ENCODE results near the gene RAB13. TPM values are rescaled to one million over a fixed set of nuclear protein-coding genes. Genes with fewer than 3 reads are reported as not detected.

The RAB13 gene
- total RNA-seq, 1 donor, result 36.7 TPM

- DNase-seq (ENCODE audit: low read depth), result no peak
- H3K4me3 ChIP-seq (ENCODE audit: low read depth, low read length), result no peak overlapping the region
- TF ChIP-seq, protein P1, sequence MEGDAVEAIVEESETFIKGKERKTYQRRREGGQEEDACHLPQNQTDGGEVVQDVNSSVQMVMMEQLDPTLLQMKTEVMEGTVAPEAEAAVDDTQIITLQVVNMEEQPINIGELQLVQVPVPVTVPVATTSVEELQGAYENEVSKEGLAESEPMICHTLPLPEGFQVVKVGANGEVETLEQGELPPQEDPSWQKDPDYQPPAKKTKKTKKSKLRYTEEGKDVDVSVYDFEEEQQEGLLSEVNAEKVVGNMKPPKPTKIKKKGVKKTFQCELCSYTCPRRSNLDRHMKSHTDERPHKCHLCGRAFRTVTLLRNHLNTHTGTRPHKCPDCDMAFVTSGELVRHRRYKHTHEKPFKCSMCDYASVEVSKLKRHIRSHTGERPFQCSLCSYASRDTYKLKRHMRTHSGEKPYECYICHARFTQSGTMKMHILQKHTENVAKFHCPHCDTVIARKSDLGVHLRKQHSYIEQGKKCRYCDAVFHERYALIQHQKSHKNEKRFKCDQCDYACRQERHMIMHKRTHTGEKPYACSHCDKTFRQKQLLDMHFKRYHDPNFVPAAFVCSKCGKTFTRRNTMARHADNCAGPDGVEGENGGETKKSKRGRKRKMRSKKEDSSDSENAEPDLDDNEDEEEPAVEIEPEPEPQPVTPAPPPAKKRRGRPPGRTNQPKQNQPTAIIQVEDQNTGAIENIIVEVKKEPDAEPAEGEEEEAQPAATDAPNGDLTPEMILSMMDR (IDR thresholded peaks at IDR 0.05; ENCODE audit: insufficient read depth, low read depth, low read length), result no peak
Measured at GRCh38 chr1:153941826-153942725, 44.1 kb downstream of the RAB13 start.

- TF ChIP-seq, protein P1 (IDR thresholded peaks at IDR 0.05; ENCODE audit: insufficient read depth, low read depth, low read length), result no peak
- no peak overlapping the region for H3K4me3 ChIP-seq (ENCODE audit: low read depth, low read length)
- no peak for DNase-seq (ENCODE audit: low read depth)
Measured at GRCh38 chr1:153940756-153941155, 45.4 kb downstream of the RAB13 start.

DNA sequence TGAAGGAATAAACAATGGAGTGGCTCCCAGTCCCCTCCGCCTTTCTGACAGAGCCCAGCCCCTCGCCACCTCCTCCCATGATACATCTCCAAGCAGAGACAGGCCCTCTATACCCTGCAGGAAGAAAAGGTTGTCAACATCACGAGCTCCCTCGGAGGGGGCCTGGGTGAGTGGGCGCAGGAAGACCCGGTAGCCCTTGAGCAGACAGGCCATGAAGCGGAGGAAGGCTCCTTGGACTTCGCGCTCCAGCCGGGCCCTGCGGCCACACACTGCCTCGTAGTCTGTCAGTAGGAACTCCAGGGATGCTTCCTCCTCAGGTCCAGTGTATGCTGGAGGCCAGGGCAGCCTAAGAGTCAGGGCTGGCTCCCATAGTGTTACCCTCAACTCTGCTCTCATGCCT is 46.7 kb downstream of the RAB13 start:
- H3K4me3 ChIP-seq (ENCODE audit: low read depth, low read length), result no peak overlapping the region
- DNase-seq (ENCODE audit: low read depth), result no peak
- TF ChIP-seq, protein P1 (IDR thresholded peaks at IDR 0.05; ENCODE audit: insufficient read depth, low read depth, low read length), result no peak

GRCh38 chr1:153938996-153939395 is 47.1 kb downstream of the RAB13 start:
- DNase-seq (ENCODE audit: low read depth), result no peak
- no peak overlapping the region for H3K4me3 ChIP-seq (ENCODE audit: low read depth, low read length)
- TF ChIP-seq, protein P1 (IDR thresholded peaks at IDR 0.05; ENCODE audit: insufficient read depth, low read depth, low read length), result no peak

GRCh38 chr1:153937331-153937730 is 48.8 kb downstream of the RAB13 start:
- TF ChIP-seq, protein P1 (IDR thresholded peaks at IDR 0.05; ENCODE audit: insufficient read depth, low read depth, low read length), result no peak
- no peak for DNase-seq (ENCODE audit: low read depth)
- H3K4me3 ChIP-seq (ENCODE audit: low read depth, low read length), result no peak overlapping the region

GRCh38 chr1:153936011-153936802 is 49.9 kb downstream of the RAB13 start:
- DNase-seq (ENCODE audit: low read depth), result no peak
- TF ChIP-seq, protein P1 (IDR thresholded peaks at IDR 0.05; ENCODE audit: insufficient read depth, low read depth, low read length), result no peak
- H3K4me3 ChIP-seq (ENCODE audit: low read depth, low read length), result no peak overlapping the region

Data from fibroblast of villous mesenchyme (primary cell).